ENCODE results near the gene SIGLEC11.
"Not testable (repeated sequence)": the region's sequence is repeated elsewhere in the genome, so short reads cannot be mapped to it uniquely, and the experiment has no call there.

Gene SIGLEC11

GRCh38 chr19:49924881-49925210 lies 36.1 kb downstream of the SIGLEC11 start:
- not testable (repeated sequence) for DNase-seq (ENCODE audit: low spot score)

GRCh38 chr19:49924004-49924880 lies 36.7 kb downstream of the SIGLEC11 start:
- DNase-seq (ENCODE audit: low spot score) = no peak

GRCh38 chr19:49923055-49924003 lies 37.6 kb downstream of the SIGLEC11 start:
- no peak for DNase-seq (ENCODE audit: low spot score)

GRCh38 chr19:49921871-49922795 lies 38.8 kb downstream of the SIGLEC11 start:
- no peak for DNase-seq (ENCODE audit: low spot score)

- no peak for DNase-seq (ENCODE audit: low spot score)
Observed at GRCh38 chr19:49920624-49921363, 40.2 kb downstream of the SIGLEC11 start.

GRCh38 chr19:49918089-49918488 lies 42.9 kb downstream of the SIGLEC11 start:
- no peak for DNase-seq (ENCODE audit: low spot score)

GRCh38 chr19:49916839-49917733 lies 43.9 kb downstream of the SIGLEC11 start:
- DNase-seq (ENCODE audit: low spot score) = no peak

GRCh38 chr19:49915271-49915670 lies 45.7 kb downstream of the SIGLEC11 start:
- DNase-seq (ENCODE audit: low spot score) = no peak

- no peak for DNase-seq (ENCODE audit: low spot score)
Observed at GRCh38 chr19:49913720-49914119, 47.3 kb downstream of the SIGLEC11 start.

GRCh38 chr19:49912965-49913685 lies 47.8 kb downstream of the SIGLEC11 start:
- no peak for DNase-seq (ENCODE audit: low spot score)

GRCh38 chr19:49911381-49912145 lies 49.4 kb downstream of the SIGLEC11 start:
- DNase-seq (ENCODE audit: low spot score) = no peak

GRCh38 chr19:49910179-49910578 lies 50.8 kb downstream of the SIGLEC11 start:
- DNase-seq (ENCODE audit: low spot score) = no peak

GRCh38 chr19:49908480-49909420 lies 52.2 kb downstream of the SIGLEC11 start:
- no peak for DNase-seq (ENCODE audit: low spot score)

GRCh38 chr19:49907745-49908446 lies 53.1 kb downstream of the SIGLEC11 start:
- no peak for DNase-seq (ENCODE audit: low spot score)

- no peak for DNase-seq (ENCODE audit: low spot score)
Observed at GRCh38 chr19:49906879-49907564, 54.0 kb downstream of the SIGLEC11 start.

- no peak for DNase-seq (ENCODE audit: low spot score)
Observed at GRCh38 chr19:49904136-49904535, 56.8 kb downstream of the SIGLEC11 start.

All from CD4-positive, alpha-beta T cell treated with Interleukin-6 at 100 ng/mL for 8 hours (primary cell).